ENCODE results near the gene VAT1L.

DNA sequence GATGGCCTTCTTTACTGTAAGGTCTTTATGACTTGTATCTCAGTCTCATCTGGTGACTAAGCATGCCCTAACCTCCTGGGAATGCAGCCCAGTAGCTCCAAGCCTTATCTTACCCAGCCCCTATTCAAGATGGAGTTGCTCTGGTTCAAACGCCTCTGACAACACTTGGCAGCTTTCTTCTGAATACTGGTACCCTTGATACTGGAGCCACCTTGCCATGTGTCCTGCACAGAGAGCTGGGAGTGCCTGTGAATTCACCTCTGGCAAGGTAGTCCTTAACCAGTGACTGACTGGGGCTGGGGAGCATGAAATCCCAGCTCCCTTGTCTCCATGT is 48.8 kb upstream of the VAT1L start:
- TF ChIP-seq YY1 (IDR thresholded peaks at IDR 0.05; ENCODE audit: low read depth) (no peak), REST (IDR thresholded peaks at IDR 0.05; ENCODE audit: low read depth) (no peak)
